ENCODE measurements around the gene MFAP5.

DNA sequence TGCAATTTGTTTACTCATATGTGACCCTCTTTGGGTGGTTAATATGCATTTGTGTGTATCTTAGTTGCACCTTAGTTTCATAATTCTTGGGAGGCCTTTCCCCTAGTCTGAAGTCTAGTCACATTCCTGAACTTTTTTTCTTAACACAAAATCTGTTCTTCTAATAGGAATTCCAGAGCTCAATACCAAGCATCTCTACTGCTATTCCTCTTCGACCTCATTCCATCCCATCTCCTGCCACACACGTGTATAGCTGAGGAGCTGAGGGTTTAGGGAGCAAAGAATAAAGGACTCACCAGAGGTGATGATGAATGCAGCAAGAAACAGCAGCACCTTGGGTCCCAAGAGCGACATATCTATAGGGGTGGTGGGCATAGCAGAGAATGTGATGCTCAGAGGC lies 875 bp downstream of the MFAP5 start:
- TF ChIP-seq, protein P1, sequence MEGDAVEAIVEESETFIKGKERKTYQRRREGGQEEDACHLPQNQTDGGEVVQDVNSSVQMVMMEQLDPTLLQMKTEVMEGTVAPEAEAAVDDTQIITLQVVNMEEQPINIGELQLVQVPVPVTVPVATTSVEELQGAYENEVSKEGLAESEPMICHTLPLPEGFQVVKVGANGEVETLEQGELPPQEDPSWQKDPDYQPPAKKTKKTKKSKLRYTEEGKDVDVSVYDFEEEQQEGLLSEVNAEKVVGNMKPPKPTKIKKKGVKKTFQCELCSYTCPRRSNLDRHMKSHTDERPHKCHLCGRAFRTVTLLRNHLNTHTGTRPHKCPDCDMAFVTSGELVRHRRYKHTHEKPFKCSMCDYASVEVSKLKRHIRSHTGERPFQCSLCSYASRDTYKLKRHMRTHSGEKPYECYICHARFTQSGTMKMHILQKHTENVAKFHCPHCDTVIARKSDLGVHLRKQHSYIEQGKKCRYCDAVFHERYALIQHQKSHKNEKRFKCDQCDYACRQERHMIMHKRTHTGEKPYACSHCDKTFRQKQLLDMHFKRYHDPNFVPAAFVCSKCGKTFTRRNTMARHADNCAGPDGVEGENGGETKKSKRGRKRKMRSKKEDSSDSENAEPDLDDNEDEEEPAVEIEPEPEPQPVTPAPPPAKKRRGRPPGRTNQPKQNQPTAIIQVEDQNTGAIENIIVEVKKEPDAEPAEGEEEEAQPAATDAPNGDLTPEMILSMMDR (optimal IDR thresholded peaks at IDR 0.05 in 1 of 3, IDR thresholded peaks at IDR 0.05 in 1 of 3, conservative IDR thresholded peaks at IDR 0.05 in 1 of 3; ENCODE audit: extremely low read depth in 1 of 3, insufficient read depth in 2 of 3, low read length in 3 of 3): no peak
- no peak for TF ChIP-seq EZH2 (IDR thresholded peaks at IDR 0.05; ENCODE audit: low read length)

All from keratinocyte (primary cell).